ENCODE measurements around the gene CNTN4.

GRCh38 chr3:2915826-2916225 is 817.2 kb downstream of the CNTN4 start:
- TF ChIP-seq POLR2A (IDR thresholded peaks at IDR 0.05) (no peak), CTCF (IDR thresholded peaks at IDR 0.05) (no peak)

All from body of pancreas (tissue), 4 donors.